GM12874 (cell line): ENCODE measurements around the gene CPEB3.

Experiments used
- TF ChIP-seq, protein P1 (sequence below): IDR thresholded peaks from 2 replicates; pipeline ENCODE4 v1.5.1; 2011; ENCODE audit warnings: low read depth, mild to moderate bottlenecking, control low read depth, low read length, moderate library complexity; ENCODE audit not compliant: insufficient read depth

CPEB3 gene

DNA sequence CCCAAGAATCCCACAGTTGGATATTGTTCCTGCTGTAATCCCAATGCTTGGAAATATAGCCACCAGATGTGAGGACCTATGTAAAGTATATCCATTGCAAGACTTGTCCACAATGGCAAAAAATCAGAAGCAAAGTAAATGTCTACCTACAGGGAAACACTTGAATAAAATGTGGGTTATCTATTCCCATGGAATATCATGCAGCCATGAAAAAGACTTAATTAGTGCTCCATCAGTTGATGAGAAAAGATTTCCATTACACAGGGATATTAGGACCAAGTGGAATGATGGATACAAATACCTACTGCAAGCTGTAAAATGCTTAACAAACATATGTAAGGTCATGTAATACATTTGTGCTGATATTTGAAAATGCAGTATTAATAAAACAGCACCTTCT is 236.1 kb downstream of the CPEB3 start:
- TF ChIP-seq, protein P1, sequence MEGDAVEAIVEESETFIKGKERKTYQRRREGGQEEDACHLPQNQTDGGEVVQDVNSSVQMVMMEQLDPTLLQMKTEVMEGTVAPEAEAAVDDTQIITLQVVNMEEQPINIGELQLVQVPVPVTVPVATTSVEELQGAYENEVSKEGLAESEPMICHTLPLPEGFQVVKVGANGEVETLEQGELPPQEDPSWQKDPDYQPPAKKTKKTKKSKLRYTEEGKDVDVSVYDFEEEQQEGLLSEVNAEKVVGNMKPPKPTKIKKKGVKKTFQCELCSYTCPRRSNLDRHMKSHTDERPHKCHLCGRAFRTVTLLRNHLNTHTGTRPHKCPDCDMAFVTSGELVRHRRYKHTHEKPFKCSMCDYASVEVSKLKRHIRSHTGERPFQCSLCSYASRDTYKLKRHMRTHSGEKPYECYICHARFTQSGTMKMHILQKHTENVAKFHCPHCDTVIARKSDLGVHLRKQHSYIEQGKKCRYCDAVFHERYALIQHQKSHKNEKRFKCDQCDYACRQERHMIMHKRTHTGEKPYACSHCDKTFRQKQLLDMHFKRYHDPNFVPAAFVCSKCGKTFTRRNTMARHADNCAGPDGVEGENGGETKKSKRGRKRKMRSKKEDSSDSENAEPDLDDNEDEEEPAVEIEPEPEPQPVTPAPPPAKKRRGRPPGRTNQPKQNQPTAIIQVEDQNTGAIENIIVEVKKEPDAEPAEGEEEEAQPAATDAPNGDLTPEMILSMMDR = no peak

DNA sequence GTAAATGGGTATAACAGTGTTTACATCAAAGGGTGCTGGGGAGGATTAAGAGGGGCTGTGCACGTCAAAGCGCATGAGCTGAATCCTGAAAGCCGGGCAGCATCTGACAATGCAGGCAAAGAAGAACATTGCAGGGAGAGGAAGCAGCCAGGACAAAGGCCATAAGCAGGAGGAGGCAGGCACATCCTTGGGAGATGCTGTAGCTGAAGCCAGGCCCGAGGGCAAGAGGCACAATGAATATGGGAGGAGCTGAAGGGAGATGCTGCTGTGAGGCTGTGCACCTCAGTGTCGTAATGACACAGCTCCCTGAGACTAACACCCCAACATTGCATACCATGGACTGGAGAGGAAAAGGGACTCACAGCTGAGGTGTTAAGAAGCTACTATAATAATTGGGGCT is 238.1 kb downstream of the CPEB3 start:
- TF ChIP-seq, protein P1 = no peak

DNA sequence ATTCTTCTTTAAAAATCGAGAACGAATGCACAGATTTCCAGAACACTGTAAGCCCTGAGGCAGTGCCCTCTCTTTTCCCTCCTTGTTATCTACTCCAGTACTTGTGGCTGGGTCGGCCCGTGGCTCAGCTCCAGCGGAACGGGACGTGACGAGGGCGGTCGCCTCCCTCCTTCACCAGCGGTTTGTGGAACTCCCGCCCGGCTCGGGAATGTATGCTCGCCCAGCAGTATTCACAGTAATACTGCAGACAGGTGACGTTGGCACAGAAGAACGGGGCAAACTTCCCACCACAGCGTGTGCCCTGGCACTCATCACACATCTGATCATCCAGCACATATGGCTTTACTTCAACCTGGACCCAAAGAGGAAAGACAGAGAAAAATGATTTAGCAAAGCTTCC is 238.8 kb downstream of the CPEB3 start:
- TF ChIP-seq, protein P1 = no peak

GRCh38 chr10:92047215-92047614 is 243.7 kb downstream of the CPEB3 start:
- TF ChIP-seq, protein P1 = no peak

DNA sequence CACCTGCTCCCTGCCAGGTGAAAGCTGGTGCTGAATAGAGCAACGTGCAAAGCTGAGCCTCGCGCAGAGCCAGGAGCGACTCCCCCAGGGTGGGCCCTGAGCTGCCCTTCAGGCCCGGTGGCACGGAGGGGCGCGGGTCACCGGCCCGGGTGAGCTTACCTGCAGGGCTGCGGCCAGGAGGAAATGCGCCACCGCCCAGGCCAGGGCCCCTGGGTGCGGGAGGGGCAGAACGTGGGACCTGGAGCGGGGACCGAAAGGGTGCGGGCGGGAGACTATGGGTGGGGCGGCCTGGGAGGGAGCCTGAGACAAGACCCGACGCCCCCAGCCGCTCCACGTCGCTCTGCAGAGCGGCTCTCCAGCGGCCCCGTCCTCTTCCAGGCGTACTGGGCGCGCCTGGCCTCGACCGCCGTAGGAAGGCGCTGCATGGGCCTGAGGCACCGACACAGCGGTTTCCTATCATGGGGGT is 245.2 kb downstream of the CPEB3 start:
- TF ChIP-seq, protein P1 = no peak

DNA sequence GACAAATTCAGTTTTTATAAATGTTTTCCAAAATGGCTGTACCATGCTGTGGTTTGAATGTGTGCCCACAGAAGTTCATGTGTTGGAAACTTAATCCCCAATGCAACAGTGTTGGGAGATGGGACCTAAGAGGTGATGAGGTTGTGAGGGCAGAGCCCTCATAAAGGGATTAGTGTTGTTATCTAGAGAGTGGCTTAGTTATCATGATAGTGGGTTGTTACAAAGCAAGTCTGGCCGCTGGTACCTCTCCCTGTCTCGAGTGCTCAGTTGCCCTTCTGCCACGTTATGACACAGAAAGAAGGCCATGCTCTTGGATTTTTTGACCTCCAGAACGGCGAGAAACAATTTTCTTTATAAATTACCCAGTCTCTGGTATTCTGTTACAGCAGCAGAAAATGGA is 248.3 kb downstream of the CPEB3 start:
- TF ChIP-seq, protein P1 = no peak

- TF ChIP-seq, protein P1 = no peak
Measured at GRCh38 chr10:92038949-92039348, 251.9 kb downstream of the CPEB3 start.

- TF ChIP-seq, protein P1 = no peak
Measured at GRCh38 chr10:92031580-92031979, 259.3 kb downstream of the CPEB3 start.
